ENCODE measurements around the gene EMC9.

EMC9 gene

DNA sequence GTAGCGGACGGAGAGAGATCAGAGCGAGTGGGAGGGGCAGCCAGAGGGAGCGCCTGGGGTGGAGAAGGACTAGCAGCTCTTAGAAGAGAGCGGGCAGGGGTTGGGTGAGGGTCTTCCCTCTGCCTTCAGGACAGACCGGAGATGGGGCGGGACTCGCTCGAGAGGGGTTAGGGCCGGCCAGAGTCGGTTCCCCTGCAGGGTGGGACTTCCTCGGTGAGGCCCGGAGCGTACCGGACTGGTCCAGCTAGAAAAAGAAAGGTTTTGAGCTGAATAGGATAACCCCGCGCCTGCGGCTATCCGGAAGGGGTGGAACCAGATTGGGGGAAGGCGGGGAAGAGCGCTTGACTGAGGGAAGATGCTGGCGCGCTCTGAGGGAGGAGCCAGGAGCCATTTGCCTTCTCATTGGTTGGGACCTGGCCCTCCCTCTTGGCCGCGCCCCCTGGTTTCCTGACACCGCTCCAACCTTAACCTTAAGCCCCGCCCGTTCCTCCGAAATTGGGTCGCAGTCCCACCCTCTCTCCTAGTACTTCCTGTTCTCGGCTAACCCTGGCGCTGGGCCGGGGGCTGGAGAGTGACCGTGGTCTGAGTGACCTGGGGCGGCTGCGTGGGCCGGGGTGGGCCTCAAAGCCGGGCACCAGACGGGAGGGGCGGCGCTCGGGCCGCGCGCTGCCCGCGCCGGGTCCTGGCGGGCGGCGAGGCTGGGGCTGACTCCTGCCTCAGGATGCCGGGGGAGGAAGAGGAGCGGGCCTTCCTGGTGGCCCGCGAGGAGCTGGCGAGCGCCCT, 5.8 kb upstream of the EMC9 start, which contains the start of gene RNF31:
RNF31 (plus strand) TSS at position 521 of the 783 bp plus-strand sequence; CDS start at position 722, 201 bp downstream.
- peak; percentile 97 for DNase-seq

DNA sequence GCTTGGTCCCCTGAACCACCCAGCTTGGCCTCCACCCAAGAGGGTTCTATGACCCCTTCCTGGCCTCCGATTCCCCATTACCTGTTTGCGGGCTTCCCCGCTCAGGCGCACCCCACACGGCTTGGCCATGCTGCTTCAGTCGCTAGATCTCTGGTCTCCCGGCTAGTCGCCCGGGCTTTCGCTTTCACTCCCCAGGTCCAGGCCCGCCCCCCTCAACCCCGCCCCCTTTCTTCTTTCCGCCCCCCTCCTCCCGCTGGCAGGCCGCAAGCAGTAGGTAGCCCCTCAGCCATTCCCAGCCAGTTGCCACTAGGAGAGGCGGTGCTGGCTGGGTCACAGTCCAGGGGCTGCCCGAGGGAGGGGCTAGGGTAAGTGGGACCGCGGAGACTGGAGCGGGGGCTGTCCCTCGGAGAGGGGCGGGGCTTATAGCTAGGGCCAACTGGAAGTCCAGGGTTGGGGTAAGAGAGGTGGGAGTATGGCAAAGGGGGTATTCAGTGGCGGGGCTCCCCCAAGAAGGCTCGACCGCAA, 5.1 kb upstream of the EMC9 start, which contains the start of gene PSME2:
PSME2 (minus strand) TSS at position 158 of the 525 bp plus-strand sequence; CDS start at position 129, 29 bp downstream.
- peak; percentile 96 for DNase-seq

DNA sequence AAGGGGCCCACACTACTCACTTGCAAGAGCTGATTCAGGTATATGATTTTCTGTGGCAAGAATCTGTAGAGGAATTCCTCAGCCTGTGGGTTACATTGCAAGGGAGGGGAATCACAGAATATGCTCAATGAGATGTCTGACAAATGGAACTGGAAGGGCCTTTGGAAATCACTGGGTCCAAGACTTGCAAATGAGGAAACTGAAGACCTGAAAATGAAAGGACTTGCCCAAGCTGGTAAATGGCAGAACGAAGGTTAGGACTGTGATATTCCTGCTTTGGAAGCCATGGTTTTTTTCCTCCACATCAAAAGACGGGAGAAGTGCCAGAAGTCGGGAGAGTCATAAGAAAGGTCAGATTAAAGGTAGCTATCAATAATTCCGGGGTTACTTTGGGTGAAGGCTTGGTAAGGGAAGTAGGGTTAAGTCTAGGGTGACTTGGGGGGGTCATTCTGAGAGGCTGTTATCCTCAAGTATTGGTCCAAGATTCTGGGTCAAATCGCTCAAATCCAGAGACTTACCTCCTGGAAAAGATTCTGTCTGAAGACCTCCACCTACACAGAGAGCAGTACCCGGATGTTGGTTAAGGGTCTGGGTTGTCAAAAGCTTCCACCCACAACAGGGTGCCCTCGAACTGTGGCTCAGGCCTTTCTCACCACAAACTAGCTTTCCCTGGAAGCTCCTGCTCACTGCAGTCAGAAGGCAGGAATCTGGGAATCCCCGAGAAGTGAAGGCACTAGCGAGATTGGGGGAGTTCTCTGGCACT, 4.5 kb upstream of the EMC9 start:
- no peak for DNase-seq

DNA sequence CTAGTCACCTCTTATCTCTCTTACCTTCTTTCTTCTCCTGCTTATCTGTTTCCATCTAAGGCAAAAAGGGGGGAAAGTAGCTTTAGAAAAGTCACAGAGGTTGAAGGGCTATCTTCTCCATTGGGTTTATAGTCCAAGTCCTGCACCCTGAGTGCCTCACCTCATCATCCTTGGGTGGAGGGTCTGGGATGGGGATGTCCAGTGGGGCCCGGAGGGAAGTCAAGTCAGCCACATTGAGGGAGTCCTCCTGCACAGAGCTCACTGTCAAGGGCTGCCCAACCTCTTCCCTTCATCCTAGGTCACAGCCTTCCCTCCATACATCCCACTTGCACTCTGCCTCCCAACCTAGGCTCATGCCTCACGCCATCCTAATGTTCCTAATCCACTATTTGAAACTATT, 3.8 kb upstream of the EMC9 start:
- DNase-seq, result no peak

GRCh38 chr14:24144451-24144850, 3.1 kb upstream of the EMC9 start:
- no peak for DNase-seq

GRCh38 chr14:24143511-24143910, 2.1 kb upstream of the EMC9 start:
- no peak for DNase-seq

GRCh38 chr14:24139272-24139934, 2.0 kb downstream of the EMC9 start:
- DNase-seq, result peak; percentile 37

GRCh38 chr14:24138396-24139271, 2.8 kb downstream of the EMC9 start:
- DNase-seq, result no peak

- DNase-seq, result no peak
Measured at GRCh38 chr14:24137529-24138395, 3.6 kb downstream of the EMC9 start.

GRCh38 chr14:24136684-24137528, 4.5 kb downstream of the EMC9 start:
- DNase-seq, result peak; percentile 19

- peak; percentile 95 for DNase-seq
Measured at GRCh38 chr14:24135834-24136683, 5.3 kb downstream of the EMC9 start, which contains the start of gene PSME1. PSME1 (plus strand) TSS chr14:24136194; CDS start chr14:24136263, 69 bp downstream.

DNA sequence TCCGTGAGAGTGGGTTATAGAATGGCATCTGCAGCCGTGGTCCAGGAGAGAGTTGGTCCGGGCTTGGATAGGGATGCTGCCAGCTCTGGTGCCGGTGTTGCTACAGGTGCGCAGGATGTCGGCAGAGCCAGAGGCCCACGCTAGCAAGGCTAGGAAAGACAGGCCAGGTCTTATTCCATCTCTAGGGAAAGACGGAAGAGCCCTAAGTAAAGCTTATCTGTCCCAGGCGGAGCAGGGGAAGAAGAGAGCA, 5.9 kb downstream of the EMC9 start:
- DNase-seq, result no peak

DNA sequence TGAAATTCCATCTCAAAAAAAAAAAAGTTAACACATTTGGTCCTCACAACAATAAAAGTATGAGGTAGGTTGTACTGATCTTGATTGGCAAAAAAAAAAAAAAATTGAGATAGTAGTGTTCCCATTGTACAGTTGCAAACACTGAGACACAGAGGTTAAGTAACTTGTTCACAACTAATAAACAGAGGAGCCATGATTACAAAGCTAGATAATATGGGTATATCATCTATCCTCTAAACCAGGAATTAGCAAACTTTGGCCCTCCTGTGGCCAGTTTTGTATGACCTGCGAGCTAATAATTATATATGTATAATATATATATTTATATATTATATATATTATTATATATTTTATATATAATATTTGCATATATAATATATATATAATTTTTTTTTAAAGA, 7.7 kb downstream of the EMC9 start:
- DNase-seq, result no peak

GRCh38 chr14:24132976-24133375, 8.4 kb downstream of the EMC9 start:
- no peak for DNase-seq

- DNase-seq, result peak; percentile 84
Measured at GRCh38 chr14:24132061-24132685, 9.2 kb downstream of the EMC9 start.

- DNase-seq, result no peak
Measured at GRCh38 chr14:24131549-24131966, 9.8 kb downstream of the EMC9 start.

- no peak for DNase-seq
Measured at GRCh38 chr14:24130717-24131548, 10.5 kb downstream of the EMC9 start.

GRCh38 chr14:24130380-24130716, 11.0 kb downstream of the EMC9 start, which contains the start of gene FITM1:
FITM1 (plus strand) TSS chr14:24130659; CDS start chr14:24131564, 905 bp downstream.
- no peak for DNase-seq

Data from DMS53 (cell line).